AG04450 (cell line): ENCODE results near the gene LAMC1. TPM values are rescaled to one million over a fixed set of nuclear protein-coding genes. Genes with fewer than 3 reads are reported as not detected.

Experiments
- CTCF ChIA-PET: fragments of 300-600, 350-600 bp; formaldehyde crosslinking; extraction: SDS; loops from one replicate; lab custom pipeline; 2022; ENCODE audit warnings: antibody characterized with exemption, inconsistent platforms; lab: Charles Lee
- POLR2A ChIA-PET: fragments of 350-600 bp; formaldehyde crosslinking; extraction: SDS; loops from one replicate; lab custom pipeline; 2021; ENCODE audit warnings: antibody characterized with exemption, inconsistent platforms; lab: Yijun Ruan, JAX
- DNase-seq: peaks from one replicate; pipeline ENCODE4 v3.0.0-alpha.2; 2011; ENCODE audit warnings: low read depth, low spot score
- H3K27ac ChIP-seq: one replicate; pipeline ENCODE4 v1.5.1; 2012; ENCODE audit warnings: low read depth, low read length, control low read depth
- H3K27me3 ChIP-seq: one replicate; pipeline ENCODE4 v1.6.0; 2012; ENCODE audit warnings: low read length; ENCODE audit not compliant: control insufficient read depth, insufficient read depth
- H3K4me3 ChIP-seq: 2 replicates; pipeline ENCODE4 v1.5.1; 2011; ENCODE audit warnings: mild to moderate bottlenecking, low read depth, low read length, control low read depth
- H3K9me3 ChIP-seq: 2 replicates; pipeline ENCODE4 v1.5.1; 2012; ENCODE audit warnings: low read length; ENCODE audit not compliant: control insufficient read depth, insufficient read depth
- polyA plus RNA-seq: library from polyadenylated mRNA; depleted of rRNA; stranded (reverse); fragments of >200 nt; gene quantifications from 2 replicates; pipeline ENCODE4 v1.2.3, GENCODE V29; 2011
- TF ChIP-seq, protein P1 (sequence below): IDR thresholded peaks from 2 replicates; pipeline ENCODE4 v1.5.1; 2011; ENCODE audit warnings: low read depth, low read length, control low read depth, inconsistent platforms

The LAMC1 gene
- polyA plus RNA-seq, 1 experiment = 348 TPM

DNA sequence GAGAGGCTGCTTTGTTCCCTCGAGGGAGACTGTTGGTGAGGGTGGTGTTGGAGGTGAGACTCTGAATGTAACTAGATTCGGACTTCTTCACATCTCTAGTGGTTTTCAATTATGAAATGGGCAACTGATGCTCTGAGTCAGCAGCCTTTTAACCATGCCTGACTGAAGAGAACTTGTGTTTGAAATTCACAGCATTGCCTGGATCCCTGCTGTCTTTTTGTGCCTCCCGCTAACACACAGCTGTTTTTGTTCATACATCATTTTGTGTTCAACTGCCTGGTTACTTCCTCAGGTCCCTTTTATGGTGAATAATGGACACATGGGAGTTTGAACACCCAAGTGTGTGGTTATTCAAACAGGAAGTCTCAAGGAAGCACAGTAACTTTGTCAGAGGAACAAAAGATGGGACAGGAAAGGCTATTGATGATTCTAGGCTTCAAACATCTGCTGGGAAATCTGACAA lies 16.8 kb downstream of the LAMC1 start:
- POLR2A ChIA-PET = interaction anchor here (0.6 to 0.9 kb wide), 3 partner anchors 15 to 57 kb away, joined by 3 to 6 read pairs (median 3); no protein-coding TSS in a partner anchor
- DNase-seq = peak; percentile 72
- no peak overlapping the region for H3K4me3 ChIP-seq
- no peaks in the 10 kb centered on the region for H3K9me3 ChIP-seq
- TF ChIP-seq, protein P1, sequence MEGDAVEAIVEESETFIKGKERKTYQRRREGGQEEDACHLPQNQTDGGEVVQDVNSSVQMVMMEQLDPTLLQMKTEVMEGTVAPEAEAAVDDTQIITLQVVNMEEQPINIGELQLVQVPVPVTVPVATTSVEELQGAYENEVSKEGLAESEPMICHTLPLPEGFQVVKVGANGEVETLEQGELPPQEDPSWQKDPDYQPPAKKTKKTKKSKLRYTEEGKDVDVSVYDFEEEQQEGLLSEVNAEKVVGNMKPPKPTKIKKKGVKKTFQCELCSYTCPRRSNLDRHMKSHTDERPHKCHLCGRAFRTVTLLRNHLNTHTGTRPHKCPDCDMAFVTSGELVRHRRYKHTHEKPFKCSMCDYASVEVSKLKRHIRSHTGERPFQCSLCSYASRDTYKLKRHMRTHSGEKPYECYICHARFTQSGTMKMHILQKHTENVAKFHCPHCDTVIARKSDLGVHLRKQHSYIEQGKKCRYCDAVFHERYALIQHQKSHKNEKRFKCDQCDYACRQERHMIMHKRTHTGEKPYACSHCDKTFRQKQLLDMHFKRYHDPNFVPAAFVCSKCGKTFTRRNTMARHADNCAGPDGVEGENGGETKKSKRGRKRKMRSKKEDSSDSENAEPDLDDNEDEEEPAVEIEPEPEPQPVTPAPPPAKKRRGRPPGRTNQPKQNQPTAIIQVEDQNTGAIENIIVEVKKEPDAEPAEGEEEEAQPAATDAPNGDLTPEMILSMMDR = no peak
- H3K27me3 ChIP-seq = no peaks in the 10 kb centered on the region
- H3K27ac ChIP-seq = peak overlapping the region; percentile 75
- CTCF ChIA-PET = interaction anchor here (1.5 kb wide), 1 partner anchor 77 kb away, joined by 9 read pairs; no protein-coding TSS in a partner anchor

DNA sequence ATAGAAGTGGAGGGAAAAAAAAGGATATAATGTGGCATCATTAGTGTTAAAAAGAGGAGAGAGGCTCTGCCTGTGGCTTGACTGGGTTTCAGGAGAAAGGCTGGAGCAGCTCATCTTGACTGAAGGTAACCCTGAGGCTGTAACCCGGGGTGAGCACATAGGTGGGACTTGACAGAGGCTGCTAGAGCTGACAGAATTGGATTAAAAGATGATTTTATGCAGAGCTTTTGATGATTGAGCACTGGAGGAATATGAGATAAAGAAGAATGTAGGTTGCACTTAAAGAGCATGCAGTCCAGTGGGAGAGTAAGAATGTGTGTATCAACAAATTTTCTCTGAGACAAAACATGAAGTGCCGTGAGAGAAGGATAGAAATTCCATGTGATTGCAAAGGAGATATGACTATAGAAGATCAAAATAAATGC lies 17.3 kb downstream of the LAMC1 start:
- Histone ChIP-seq H3K9me3 (no peaks in the 10 kb centered on the region), H3K27me3 (no peaks in the 10 kb centered on the region), H3K4me3 (no peak overlapping the region), H3K27ac (no peak overlapping the region)
- no peak for DNase-seq
- TF ChIP-seq, protein P1 = no peak
- ChIA-PET CTCF (interaction anchor here (1.5 kb wide), 1 partner anchor 78 kb away, joined by 9 read pairs; no protein-coding TSS in a partner anchor), POLR2A (interaction anchor here (0.6 to 0.9 kb wide), 3 partner anchors 15 to 56 kb away, joined by 3 to 6 read pairs (median 3); no protein-coding TSS in a partner anchor)

DNA sequence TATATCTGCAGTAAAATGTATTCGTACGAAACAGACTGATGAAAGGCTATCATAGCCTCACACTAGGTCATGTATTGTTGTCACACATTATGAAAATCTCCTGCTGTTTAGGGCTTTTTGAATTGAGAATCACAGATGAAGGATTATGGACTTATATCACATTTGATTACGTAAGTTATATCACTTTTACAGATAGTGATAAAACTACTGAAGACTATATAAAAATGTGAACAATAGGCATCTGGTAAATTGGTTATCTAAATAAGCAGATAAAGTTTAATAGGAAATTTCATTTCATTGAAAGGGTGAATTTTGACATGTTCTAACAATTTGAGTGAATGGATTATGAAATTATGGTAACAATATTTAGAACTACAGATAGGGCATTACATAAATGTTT lies 20.0 kb downstream of the LAMC1 start:
- DNase-seq = no peak
- Histone ChIP-seq H3K27me3 (no peaks in the 10 kb centered on the region), H3K27ac (no peak overlapping the region), H3K4me3 (no peak overlapping the region), H3K9me3 (no peaks in the 10 kb centered on the region)
- POLR2A ChIA-PET = no interaction called here
- CTCF ChIA-PET = interaction anchor here (0.8 kb wide), 1 partner anchor 10 kb away, joined by 3 read pairs; no protein-coding TSS in a partner anchor
- TF ChIP-seq, protein P1 = no peak

DNA sequence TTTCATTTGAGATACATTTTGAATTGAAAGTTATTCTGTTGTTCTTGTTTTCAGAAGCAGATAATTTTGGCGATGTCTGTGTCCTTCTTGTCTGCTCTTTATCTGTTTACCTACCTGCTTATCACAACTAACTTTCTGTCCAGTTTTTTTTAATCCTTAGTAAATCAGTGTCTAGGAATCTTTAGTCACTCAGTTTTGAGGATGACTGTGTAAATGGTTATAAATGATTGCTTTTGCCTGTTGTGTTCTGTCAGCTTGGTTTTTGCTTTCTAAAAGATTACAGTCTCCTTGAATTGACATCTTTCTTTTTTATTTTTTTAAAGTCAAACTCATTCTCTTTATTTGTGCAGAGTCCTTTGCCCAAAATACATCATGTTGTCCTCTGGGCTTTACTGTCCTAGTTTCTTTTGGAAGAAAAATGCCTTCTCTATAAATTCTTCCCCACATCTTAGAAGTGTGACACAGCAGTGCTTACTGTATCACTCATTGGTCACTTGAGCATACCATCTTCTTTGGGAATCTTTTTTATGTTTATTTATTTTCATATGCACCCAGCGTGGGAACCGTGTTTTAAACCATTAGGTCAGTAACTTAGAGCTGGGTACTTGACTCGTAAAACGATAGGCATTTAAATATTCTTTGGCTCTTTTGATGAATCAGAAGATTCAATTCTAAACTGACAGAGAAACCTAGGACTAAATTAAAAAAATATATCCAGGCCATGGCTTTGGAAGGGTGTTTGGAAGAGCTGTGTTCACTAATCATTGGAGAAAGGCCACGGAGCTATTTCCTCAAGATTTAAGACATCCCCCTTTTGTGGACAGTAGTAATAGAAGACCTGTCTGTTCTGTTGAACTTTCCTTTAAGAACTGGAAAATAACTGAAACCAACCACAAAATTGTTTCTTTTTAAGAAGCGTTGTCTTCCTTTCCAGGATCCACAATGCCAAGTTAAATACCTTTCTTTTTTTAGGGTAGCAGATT lies 20.9 kb downstream of the LAMC1 start:
- DNase-seq = peak; percentile 72
- H3K9me3 ChIP-seq = no peaks in the 10 kb centered on the region
- TF ChIP-seq, protein P1 = no peak
- H3K4me3 ChIP-seq = no peak overlapping the region; the same call in 1 of the 2 replicates
- ChIA-PET CTCF (no interaction called here), POLR2A (interaction anchor here (0.5 to 1.1 kb wide), 5 partner anchors 16 to 120 kb away, joined by 3 to 5 read pairs (median 3); no protein-coding TSS in a partner anchor)
- no peak overlapping the region for H3K27ac ChIP-seq
- H3K27me3 ChIP-seq = no peaks in the 10 kb centered on the region
